Stimulated activated CD8-positive, alpha-beta memory T cell treated with anti-CD3 and anti-CD28 coated beads, Interleukin-12 subunit alpha, Interleukin-12 subunit beta, amount 100 ng/mL, for 4 hours (primary cell): ENCODE data around the gene CECR2.
"Not testable (repeated sequence)": the region's sequence is repeated elsewhere in the genome, so short reads cannot be mapped to it uniquely, and the experiment has no call there.

Experiments
- DNase-seq: peaks from one replicate; pipeline ENCODE4 v3.0.0-alpha.2; 2020; ENCODE audit warnings: low read depth

CECR2 gene

DNA sequence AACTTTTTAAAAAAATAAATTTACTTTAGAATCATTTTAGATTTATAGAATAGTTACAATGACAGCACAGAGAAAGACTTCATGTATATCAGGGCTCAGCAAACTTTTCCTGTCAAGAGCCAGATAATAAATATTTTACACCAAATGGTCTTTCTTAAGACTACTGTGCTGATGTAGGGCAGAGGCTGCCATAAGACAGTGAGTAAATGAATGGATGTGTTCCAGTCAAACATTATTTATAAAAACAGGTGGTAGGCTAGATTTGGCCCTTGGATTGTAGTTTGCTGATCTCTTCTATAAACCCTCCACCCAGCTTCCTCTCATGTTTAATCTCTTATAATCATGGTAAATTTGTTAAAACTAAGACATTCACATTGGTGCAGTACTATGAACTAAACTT is 33.0 kb downstream of the CECR2 start:
- DNase-seq = no peak

DNA sequence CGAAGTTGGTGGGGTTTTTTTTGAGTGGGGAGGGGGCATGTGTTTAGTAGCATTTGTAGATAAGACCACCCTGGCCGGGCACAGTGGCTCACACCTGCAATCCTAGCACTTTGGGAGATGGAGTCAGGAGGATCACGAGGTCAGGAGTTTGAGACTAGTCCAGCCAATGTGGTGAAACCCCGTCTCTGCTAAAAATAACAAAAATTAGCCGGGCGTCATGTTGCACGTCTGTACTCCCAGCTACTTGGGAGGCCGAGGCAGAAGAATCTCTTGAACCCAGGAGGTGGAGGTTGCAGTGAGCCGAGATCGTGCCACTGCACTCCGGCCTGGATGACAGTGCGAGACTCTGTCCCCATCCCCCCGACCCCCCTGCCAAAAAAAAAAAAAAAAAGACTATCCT is 34.6 kb downstream of the CECR2 start:
- no peak for DNase-seq

DNA sequence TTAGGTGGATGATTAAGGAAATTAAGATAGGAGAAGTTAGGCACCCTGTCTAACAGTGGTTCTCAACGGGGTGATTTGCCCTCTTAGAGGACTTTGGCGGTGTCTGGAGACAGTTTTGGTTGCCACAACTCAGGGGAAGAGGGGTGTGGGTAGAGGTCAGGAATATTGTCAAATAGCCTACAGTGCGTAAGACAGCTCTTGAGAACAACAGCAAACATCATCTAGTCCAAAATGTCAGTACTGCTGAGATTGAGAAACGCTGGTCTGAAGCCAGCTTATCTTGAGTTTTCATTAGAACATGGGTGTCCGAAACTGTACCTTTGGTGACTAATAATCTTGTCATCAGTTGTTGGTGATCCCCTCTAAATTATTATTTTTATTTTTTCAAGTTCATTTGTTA is 38.4 kb downstream of the CECR2 start:
- DNase-seq = no peak

DNA sequence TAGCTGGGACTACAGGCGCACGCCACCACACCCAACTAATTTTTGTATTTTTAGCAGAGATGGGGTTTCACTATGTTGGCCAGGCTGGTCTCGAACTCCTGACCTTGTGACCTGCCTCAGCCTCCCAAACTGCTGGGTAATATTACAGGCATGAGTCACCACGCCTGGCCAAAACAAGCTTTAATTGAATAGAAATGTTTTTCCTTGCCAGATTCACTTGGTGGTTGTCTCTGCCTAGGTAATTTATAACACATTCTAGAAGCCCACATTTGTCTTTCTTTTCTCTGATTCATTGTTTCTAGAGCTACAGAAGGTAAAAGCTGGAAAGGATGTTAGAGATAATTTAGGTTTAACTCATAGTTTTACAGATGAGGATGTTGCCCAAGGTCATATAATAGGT is 41.3 kb downstream of the CECR2 start:
- no peak for DNase-seq

DNA sequence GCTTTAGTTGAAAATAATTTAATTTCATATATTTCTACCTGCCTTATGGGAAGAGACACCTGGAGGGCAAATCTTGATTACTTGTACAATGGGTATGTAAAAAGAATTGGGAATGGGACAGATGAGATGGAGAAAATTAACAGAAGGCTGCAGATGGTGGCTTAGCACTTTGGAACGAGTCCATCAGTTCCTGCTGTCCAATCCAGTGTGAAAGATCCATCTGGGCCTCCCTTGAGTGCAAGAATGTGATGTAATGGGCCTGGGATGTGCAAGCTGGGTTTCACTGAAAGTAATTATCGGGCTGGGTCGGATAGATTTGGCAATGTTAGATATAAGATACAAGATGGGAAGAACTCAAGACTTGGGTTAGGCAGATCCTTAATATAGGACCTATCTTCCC is 42.0 kb downstream of the CECR2 start:
- no peak for DNase-seq

DNA sequence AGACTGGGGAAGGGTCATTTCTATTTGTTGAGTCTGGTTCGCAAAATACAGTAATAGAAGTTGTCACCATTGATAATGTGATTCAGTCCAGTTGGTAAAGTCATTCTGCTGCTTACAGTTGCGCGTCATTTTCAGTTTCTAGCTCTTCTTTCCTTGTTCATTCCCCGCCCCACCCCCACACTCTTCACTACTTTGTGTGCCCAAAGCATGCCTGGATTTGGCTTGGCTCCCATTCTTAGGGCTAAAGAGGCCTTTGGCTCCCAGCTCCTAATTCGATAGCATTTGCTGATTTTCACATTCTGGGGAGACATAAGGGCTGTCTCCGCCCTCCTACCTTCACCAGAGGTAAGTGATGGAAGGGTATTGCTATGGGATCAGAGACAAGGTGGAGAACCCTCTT is 43.0 kb downstream of the CECR2 start:
- DNase-seq = no peak

DNA sequence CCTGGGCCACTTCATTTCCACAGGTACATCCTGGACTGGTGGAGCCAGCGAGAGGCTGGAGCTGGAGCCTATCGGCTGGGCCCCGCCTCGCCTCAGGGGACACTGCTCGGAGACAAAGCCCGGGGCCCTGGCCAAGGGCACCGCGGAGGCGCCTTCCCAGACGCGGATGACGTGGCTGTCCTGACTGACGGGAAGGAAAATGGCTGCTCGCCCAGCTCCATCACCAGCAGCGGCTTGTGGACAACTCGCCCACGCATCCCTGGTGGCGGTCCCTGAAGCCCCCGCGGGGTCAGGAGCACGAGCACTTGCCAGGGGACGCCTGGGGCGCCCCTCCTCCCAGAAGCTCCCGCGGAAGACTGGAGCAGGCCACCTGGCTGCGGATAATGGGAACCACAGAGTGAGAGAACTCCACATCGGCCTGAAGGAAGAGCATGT is 49.6 kb downstream of the CECR2 start:
- DNase-seq = no peak

DNA sequence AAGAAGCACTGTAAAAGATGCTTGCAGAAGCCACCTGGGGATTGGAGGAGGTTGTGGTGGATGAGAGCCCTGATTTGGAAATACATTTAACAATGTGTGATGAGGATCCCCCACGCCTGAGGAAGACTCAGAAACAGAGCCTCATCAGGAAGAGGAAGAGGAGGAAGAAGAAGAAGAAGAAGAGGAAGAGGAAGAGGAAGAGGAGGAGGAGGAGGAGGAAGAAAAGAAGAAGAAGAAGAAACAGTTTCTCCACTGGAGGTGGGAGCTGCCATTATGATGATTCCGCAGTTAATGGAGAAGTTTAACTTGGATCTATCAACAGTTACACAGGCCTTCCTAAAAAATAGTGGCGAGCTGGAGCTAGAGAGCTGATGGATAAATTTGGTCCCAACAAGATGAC is 50.1 kb downstream of the CECR2 start:
- DNase-seq = no peak

DNA sequence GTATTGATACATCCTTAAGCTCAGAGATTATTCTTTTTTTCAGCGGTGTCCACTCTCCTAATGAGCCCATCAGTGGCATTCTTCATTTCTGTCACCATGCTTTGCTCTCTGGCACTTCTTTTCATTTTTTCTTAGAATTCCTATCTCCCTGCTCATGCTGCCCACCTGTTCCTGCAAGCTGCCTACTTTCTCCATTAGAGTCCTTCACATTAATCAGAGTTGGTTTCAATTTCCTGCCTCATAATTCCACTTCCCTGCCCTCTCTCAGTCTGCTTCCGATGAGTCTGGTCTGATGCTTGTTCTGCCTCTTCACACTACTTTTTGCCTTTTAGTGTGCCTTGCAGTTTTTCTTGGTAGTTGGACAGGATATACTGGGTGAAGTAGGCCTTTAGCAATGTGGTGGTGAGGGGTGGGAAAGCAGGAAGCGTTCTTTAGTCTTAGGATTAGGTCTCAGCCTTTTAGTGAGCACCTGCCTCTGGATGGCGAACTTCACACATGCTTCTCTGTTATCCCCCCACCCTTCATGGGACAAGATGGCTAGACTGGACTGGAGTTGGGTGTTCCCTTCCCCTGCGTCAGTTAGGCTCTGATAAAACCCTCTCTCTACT is 53.6 kb downstream of the CECR2 start:
- DNase-seq = no peak

DNA sequence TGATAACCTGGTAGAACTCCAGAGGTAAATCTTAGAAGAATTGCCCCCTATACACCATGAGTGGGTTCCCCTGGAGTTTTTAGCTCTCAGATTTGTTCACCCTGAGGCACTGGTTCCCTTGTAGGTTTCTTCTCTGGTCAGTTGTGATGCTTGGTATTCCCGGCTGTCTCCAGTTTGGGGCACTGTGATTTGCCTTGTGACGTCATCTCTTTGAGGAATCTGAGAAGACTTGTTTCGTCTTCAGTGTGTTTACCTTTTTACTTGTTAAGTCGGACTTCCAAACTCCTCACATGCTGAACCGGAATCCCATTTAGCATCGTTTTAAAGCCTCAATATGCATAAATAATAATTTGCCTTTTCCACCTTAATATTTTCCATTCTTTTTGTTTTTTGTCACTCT is 54.4 kb downstream of the CECR2 start:
- no peak for DNase-seq

DNA sequence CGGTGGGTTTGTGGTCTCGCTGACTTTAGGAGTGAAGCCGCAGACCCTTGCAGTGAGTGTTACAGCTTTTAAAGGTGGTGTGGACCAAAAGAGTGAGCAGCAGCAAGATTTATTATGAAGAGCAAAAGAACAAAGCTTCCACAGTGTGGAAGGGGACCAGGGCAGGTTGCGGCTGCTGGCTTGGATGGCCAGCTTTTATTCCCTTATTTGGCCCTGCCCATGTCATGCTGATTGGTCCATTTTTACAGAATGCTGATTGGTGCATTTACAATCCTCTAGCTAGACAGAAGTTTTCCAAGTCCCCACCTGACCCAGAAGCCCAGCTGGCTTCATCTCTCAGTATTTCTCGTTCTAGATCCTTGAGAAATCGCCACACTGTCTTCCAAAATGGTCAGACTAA is 58.3 kb downstream of the CECR2 start:
- DNase-seq = not testable (repeated sequence)

DNA sequence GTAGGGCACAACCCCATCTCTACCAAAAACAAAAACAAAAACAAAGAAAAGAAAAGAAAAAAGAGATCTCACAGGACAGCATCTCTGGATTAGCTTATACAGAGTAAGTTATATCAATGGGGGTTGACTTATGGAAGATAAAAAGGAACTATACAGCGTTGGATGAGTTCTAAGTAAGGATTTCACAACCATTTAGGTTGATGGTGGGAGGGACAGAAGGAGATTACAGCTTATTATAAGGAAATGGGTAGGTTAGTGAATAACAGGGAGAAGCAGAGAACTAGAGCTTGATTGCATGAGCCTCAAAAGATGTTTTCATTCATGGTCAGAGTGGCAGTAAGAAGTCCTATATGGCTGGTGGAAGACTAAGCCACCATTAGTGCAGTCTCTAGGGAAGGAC is 60.3 kb downstream of the CECR2 start:
- no peak for DNase-seq

DNA sequence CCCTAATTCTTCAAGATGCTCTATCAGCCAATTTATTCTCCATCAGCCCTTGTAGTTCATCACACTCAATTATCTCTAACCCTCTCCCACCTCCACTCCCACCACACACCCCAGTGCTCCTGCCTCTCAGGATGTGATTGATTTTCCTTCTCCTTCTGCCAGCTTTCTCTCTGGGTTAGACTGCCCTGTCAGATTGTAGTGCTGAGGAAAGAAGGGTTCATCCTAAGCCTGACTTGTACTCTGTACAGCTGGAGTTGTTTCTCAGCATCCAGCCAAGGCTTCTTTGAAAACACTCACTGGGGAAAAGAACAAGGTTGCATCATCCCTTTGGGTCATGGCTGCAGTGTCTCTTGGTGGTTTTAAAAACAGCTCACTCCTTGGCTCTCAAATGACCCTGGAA is 61.2 kb downstream of the CECR2 start:
- no peak for DNase-seq

DNA sequence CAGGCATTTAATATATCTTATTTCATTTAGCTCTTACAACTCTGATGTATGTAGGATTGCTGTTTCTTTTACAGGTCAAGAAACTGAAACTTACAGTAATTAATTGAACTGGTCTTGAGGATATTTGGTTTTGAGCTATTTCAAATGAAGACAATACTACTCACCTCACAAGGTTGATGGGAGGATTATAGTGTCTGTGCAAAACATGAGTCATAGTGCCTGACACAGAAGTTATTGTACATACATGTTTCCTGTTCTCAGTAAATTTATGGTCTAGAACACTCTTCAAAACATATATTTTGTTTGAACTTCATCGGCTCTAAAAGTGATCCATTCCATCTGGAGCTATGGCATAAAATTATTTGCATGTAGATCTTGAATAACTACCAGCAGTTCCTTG is 61.9 kb downstream of the CECR2 start:
- no peak for DNase-seq

DNA sequence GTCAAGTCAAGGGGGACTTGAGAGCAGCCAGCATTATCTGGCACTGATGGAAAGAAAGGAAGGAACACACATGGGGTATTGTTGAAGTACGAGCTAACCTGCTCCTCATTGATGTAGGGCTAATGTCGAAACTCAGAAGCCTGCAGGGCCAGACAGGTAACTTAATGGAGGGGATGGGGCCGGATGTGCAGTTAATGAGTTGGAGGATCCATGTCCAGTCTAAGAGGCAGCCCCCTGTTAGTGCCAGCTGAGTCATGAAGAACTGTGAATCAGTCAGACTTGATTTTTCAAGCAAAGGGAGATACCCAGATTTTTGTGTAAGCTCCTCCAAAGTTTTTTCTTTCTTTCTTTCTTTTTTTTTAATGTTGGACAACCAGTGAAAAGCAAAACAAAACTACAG is 65.6 kb downstream of the CECR2 start:
- no peak for DNase-seq

DNA sequence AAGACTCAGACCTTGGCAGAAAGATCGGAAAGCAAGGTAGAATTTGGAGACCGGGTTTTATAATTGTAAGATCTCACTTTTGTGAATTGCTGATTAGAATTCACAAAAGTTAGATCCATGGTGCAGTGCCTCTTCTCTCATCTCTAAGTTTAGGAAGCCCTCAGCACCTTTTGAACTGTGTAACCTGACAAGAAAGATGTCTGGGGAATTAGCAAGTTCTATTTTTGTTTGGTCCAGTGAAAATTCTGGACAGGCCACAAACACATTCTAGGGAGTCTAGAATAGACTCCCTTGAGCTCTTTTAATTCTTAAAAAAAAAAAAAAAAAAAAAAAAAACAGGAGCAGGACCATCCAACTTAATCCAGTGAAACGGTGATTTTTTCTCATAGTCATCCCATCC is 66.1 kb downstream of the CECR2 start:
- DNase-seq = no peak

DNA sequence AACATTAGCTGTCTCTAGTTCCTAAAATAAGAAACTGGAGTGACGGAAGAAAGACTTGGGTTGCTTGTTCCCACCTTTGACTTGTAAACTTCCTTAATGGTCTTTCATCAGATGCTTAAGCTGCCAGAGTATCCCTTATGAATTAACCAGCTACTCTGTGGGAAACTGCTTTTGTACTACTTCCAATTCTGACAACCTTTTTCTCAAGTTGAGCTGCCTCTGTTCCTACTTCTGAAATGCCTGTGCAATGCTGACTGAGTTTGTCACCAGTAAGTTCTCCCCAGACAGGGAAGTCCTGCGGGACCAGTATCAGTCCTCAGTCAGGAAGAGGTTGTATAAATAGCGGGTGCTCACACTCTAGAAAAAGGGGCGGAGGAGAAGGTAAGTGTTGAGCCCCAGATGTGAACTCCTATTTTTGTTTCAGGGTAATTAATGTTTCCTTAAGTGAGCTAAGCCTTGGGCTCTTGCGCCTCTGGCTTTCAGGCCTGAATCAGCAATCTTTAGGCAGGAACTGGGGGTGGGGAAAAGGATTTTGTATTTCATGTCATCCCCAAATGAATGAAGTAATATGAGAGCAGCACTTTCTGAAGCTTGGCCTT is 67.2 kb downstream of the CECR2 start:
- no peak for DNase-seq

DNA sequence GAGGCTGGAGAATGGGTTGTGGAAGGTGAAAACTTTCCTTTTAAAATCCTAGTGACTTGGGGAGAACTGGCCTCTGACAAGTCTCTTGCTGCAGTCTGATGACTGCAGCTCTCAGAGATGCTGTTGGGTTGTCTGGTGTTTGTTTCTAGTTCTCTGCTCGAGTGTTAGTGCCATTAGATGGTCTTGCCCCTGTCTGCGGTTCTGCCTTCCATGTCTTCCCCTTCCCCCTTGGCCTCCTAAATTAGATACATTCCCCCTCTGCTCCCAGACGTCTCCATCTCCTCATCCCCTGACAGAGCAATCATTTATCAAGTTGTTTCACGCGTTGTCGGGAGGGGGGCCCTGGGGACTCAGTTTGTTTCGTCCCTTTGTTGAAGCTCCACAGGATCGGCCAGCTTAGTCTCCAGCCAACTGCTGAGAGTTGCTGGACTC is 67.7 kb downstream of the CECR2 start:
- no peak for DNase-seq

DNA sequence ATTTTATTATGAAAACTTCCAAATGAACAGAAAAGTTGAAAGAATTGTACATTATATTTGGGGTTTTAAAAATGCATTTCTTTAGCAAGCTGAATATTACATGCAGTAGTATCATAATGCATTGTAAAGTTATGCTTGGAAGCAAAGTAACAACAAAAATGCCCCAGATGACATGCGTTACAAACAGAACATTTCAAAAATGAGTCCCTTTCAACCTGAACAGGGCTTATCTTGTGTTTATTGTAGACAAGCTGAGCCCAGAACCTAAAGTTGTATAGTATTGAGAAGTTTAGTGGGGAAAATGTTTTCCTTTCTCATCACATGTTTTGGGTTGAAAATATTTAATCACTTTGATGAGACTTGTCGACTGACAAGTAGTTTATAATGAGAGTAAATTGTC is 68.8 kb downstream of the CECR2 start:
- DNase-seq = no peak

DNA sequence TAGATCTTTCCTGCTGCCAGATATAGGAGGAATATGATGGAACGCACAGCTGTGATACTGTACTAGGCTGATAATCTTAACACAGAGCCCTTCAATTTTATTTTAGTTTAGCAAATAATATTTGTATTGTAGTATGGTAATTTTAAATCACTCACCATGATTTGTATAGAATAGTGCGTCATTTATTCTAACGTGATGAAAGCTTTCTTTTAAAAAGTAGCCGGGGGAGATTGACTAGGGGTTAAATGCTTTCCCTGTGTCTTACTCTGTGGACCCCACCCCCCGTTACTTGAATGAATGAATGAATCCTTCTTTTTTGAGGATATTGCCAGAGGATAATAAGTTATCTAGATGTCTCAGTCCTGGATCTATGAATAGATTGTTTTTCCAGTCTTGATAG is 72.1 kb downstream of the CECR2 start:
- DNase-seq = no peak

DNA sequence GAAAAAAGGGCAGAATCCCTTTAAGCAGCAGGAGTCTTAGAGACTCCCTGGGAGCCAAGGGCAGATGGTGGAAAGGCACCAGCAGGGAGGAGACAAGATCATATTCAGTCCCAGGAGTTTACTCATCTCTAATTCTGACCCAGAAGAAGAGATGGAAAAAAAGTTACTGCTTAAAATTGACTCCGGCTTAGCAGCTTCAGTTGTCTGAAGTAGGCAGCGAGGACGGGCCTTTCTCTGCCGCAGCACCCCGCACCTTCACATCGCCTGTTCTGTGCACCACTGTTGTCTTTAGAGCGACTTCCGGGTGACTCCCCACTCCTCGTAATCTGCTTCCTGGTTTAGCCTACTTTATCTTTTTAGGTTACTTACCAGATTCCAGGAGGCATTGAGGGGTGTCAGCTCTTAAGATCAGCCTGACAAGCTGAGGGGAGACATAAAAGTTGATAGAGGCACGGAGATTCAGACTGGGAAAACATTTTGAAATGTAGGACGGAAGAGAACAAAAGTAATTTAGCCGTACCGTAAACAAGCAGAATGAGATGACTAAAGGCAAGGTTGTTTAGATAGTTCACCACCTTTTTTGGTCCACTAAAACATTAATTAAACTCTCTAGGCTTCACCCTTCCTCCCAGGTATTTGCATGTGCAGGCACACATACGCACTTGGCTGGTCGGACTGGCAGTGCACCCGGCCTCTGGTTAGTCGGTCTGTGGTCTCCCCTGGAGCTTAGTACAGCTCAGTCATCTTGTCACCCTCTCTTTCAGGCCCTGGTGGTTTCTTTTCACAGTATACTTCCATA is 74.3 kb downstream of the CECR2 start:
- no peak for DNase-seq

DNA sequence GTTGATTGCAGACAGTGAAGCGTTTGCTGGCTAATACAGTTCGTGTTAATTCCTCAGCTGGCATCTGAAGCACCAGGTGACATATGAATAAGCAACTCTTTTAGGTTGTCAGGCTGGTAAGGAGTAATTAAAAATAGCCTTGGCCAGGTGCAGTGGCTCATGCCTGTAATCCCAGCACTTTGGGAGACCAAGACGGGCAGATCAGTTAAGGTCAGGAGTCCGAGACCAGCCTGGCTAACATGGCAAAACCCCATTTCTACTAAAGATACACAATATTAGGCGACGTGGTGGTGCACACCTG is 74.9 kb downstream of the CECR2 start:
- DNase-seq = no peak

DNA sequence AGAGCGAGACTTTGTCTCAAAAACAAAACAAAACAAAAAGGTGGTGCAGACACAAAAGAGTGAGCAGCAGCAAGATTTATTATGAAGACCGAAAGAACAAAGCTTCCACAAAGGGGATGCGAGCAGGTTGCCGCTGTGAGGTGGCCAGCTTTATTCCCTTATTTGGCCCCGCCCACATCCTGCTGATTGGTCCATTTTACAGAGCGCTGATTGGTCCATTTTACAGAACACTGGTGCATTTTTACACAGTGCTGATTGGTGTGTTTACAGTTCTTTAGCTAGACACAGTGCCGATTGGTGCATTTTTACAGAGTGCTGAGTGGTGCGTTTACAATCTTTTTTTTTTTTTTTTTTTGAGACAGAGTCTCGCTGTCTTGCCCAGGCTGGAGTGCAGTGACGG is 77.4 kb downstream of the CECR2 start:
- DNase-seq = no peak

DNA sequence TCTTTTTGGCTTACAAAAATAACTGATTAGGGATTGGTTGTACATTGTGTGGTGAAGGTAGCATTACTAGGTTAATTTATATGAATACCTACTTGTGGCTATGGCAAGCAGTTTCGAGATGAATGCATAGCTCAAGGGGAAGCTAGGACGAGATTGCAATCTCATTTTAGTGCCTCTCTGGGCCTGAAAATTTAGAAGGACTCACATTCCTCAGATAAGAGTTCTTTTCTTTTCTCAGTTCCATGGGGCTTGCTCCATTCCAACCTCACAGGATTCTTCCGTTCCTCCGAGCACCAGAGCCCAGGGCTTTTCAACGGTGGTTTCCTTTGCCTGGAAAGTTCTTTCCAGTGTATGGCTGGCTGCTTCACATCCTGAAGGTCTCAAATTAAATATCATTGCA is 82.1 kb downstream of the CECR2 start:
- DNase-seq = no peak
